Left ventricle myocardium inferior (tissue), 1 donor: ENCODE data around the gene NXPH1. TPM values are rescaled to one million over a fixed set of nuclear protein-coding genes. Genes with fewer than 3 reads are reported as not detected.

ENCODE experiments used
- DNase-seq: peaks from one replicate; pipeline ENCODE4 v3.0.0-alpha.2; 2020
- H3K27ac ChIP-seq: fragments of 200-600 bp; replicated peaks from 2 replicates; pipeline ENCODE4 v1.8.0; 2021
- H3K27me3 ChIP-seq: fragments of 200-600 bp; 2 replicates; pipeline ENCODE4 v1.8.0; 2021; ENCODE audit warnings: low read depth
- H3K36me3 ChIP-seq: fragments of 200-600 bp; 2 replicates; pipeline ENCODE4 v1.8.0; 2021
- H3K4me1 ChIP-seq: fragments of 200-600 bp; 2 replicates; pipeline ENCODE4 v1.8.0; 2021
- H3K4me3 ChIP-seq: fragments of 200-600 bp; 2 replicates; pipeline ENCODE4 v1.8.0; 2021; ENCODE audit warnings: mild to moderate bottlenecking, moderate library complexity
- H3K9me3 ChIP-seq: fragments of 200-600 bp; replicated peaks from 2 replicates; pipeline ENCODE4 v1.8.0; 2021
- intact Hi-C: fragments of 100-400 bp; cut with micrococcal nuclease; formaldehyde crosslinking; loops from one replicate; pipeline ENCODE4 v1.11.0; 2022
- total RNA-seq: library from RNA; stranded (reverse); fragmentation: NEBNext Ultra II Directional; extraction: Animal tissue kit (Norgen Biotek cat#: 25700); gene quantifications from one replicate; pipeline ENCODE4 v1.2.1, GENCODE V29; 2021
- TF ChIP-seq, protein P1 (sequence below): fragments of 200-600 bp; IDR thresholded peaks from 2 replicates; pipeline ENCODE4 v1.8.0; 2021; ENCODE audit warnings: antibody characterized with exemption, mild to moderate bottlenecking, borderline replicate concordance
- donor health status: DM: no; HTN: yes; CAD: no; lungs with severe emphysema.

The NXPH1 gene
- total RNA-seq, 1 donor from 2014 or later = not detected

DNA sequence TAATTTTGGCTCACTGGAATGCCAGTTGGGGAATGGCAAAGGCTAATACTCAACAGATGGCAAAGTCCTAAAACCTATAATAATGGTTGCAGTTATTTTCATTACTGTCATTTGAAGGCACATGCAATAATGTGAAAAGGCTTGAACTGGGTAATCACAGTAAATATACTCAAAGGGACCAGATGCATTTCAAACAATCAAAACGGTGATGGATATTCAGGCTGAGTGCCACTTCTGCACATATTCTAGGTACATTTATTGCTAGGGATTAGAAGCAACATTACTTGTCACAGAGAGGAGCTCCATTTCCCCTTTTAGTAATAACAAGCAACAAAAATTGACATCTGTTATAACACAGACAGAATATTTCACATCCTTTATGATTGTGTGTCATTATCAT, 171.8 kb downstream of the NXPH1 start:
- H3K4me3 ChIP-seq = no peak overlapping the region
- no peaks in the 10 kb centered on the region for H3K4me1 ChIP-seq
- no peaks in the 10 kb centered on the region for H3K36me3 ChIP-seq
- TF ChIP-seq, protein P1, sequence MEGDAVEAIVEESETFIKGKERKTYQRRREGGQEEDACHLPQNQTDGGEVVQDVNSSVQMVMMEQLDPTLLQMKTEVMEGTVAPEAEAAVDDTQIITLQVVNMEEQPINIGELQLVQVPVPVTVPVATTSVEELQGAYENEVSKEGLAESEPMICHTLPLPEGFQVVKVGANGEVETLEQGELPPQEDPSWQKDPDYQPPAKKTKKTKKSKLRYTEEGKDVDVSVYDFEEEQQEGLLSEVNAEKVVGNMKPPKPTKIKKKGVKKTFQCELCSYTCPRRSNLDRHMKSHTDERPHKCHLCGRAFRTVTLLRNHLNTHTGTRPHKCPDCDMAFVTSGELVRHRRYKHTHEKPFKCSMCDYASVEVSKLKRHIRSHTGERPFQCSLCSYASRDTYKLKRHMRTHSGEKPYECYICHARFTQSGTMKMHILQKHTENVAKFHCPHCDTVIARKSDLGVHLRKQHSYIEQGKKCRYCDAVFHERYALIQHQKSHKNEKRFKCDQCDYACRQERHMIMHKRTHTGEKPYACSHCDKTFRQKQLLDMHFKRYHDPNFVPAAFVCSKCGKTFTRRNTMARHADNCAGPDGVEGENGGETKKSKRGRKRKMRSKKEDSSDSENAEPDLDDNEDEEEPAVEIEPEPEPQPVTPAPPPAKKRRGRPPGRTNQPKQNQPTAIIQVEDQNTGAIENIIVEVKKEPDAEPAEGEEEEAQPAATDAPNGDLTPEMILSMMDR = no peak
- intact Hi-C loops = no loop called here
- H3K9me3 ChIP-seq = peaks cover 3% of the 10 kb centered on the region
- DNase-seq = no peak
- H3K27me3 ChIP-seq = no peaks in the 10 kb centered on the region
- H3K27ac ChIP-seq = no peak overlapping the region

DNA sequence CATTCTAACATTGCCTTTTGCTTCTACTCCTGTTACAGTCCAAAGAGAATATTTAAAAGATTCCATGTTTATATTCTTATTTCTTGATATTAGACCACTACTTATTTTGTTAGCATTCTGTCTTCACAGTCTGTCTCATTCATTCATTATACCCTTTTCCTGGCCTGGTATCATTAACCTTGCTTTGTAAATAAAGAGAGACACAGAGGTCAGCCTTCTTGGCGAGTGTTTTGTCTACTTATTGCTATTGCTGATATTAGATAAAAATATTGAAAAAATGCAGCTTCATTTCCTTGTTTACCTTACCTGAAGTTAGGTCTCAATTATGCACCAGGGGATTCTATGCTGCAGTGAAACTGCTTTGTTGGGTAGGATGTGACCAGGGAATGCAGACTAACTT, 179.2 kb downstream of the NXPH1 start:
- H3K27me3 ChIP-seq = no peaks in the 10 kb centered on the region
- no peak overlapping the region for H3K4me3 ChIP-seq
- DNase-seq = no peak
- H3K27ac ChIP-seq = no peak overlapping the region
- no peaks in the 10 kb centered on the region for H3K36me3 ChIP-seq
- peaks cover 3% of the 10 kb centered on the region for H3K9me3 ChIP-seq
- TF ChIP-seq, protein P1 = no peak
- no peaks in the 10 kb centered on the region for H3K4me1 ChIP-seq
- intact Hi-C loops = no loop called here

DNA sequence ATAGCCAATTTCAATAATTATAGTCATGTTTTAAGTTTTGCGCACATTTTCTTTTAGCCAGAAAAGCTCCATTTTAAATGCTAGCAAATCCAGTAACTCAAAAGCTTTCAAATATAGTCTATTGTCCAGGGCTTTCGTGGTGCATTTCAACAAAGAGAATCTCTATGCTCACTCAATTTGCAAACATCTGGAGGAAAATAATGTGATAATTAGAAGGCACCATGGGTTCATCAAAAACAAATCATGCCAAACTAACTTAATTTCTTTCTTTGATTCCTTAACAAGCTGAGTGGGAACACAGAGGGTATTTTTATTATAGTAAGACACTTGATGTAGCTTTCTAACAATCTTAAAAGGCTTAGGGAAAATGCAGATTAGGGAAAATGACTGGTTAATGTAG, 179.8 kb downstream of the NXPH1 start:
- H3K4me3 ChIP-seq = no peak overlapping the region
- no peaks in the 10 kb centered on the region for H3K27me3 ChIP-seq
- TF ChIP-seq, protein P1 = no peak
- no peak overlapping the region for H3K27ac ChIP-seq
- no peak for DNase-seq
- intact Hi-C loops = no loop called here
- H3K9me3 ChIP-seq = no peaks in the 10 kb centered on the region
- no peaks in the 10 kb centered on the region for H3K36me3 ChIP-seq
- H3K4me1 ChIP-seq = no peaks in the 10 kb centered on the region

DNA sequence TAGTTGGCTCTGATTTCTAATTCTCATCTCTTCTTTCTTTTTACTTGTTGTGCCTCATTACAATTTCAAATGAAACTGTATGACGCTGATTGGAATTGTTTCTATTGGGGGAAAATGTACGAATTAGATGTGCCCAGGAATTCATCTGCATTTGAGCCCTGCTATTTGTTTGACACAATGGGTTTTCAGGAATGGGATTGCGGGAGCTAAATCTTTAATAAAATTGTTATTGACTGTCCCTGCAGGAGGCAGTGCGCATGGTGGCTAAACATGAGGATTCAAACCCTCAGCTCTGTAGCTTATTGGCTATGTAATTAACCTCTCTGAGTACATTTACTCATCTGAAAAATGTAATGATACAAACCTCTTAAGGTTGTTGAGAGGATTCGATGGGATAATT, 181.6 kb downstream of the NXPH1 start:
- no peaks in the 10 kb centered on the region for H3K36me3 ChIP-seq
- no peak overlapping the region for H3K4me3 ChIP-seq
- H3K4me1 ChIP-seq = no peaks in the 10 kb centered on the region
- H3K27ac ChIP-seq = no peak overlapping the region
- DNase-seq = no peak
- intact Hi-C loops = no loop called here
- no peaks in the 10 kb centered on the region for H3K27me3 ChIP-seq
- H3K9me3 ChIP-seq = no peaks in the 10 kb centered on the region
- TF ChIP-seq, protein P1 = no peak

DNA sequence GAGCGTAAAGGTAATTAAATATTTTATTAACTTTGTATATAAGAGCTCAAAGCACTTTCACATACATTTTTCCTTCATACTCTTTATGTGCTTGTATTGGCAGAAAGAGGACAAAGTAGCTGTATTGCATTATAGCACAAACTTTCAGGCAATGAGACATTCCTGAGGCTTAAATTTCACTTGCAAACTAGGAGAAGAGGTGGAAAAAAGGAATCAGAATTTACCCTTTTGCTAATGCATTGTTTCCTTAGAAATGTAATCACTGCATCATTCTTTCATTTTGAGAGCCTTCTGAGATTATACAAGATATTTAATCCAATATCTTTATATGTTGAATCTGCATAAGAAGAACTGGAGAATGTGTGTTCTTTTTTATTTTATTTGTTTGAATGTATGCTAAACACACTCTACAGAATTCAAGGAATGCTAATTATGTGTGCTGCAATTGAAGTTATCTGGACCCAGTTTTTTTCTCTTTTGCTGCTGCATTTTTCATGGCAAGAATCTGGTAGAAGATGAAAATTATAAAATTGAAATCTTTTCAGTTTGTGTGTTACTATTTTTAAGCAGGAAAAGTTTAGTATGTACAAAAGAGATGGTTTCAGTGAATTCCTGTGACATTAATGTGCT, 185.1 kb downstream of the NXPH1 start:
- Histone ChIP-seq H3K27ac (no peak overlapping the region), H3K9me3 (no peaks in the 10 kb centered on the region), H3K27me3 (no peaks in the 10 kb centered on the region), H3K36me3 (no peaks in the 10 kb centered on the region), H3K4me3 (no peak overlapping the region), H3K4me1 (no peaks in the 10 kb centered on the region)
- TF ChIP-seq, protein P1 = no peak
- intact Hi-C loops = no loop called here
- no peak for DNase-seq

DNA sequence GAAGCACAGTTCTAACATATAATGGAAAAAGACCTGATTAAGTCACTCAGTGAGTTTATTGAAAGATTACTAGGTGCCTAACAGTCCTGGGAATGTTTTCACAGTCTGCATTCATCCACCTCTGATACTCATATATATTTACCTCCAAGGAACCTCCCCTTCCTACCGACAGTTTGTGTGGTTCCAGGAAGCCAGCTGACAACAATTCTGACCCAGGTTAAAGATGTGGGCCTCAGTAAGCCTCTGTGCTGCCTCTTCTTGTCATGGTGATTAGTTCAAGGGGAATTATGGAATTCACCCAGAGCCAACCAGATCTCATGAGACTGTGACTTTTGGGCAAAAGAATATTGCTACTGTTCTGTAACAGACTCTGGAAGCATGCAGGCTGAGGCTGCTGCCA, 186.8 kb downstream of the NXPH1 start:
- Histone ChIP-seq H3K27ac (no peak overlapping the region), H3K36me3 (no peaks in the 10 kb centered on the region), H3K9me3 (no peaks in the 10 kb centered on the region), H3K4me1 (no peaks in the 10 kb centered on the region), H3K4me3 (no peak overlapping the region), H3K27me3 (no peaks in the 10 kb centered on the region)
- TF ChIP-seq, protein P1 = no peak
- DNase-seq = no peak
- intact Hi-C loops = no loop called here
